Measurements from ENCODE around the gene WDR70.
A peak's percentile ranks its signal among the peaks of the same experiment; 100 is the strongest.
"Not testable (repeated sequence)": the region's sequence is repeated elsewhere in the genome, so short reads cannot be mapped to it uniquely, and the experiment has no call there.

The WDR70 gene

DNA sequence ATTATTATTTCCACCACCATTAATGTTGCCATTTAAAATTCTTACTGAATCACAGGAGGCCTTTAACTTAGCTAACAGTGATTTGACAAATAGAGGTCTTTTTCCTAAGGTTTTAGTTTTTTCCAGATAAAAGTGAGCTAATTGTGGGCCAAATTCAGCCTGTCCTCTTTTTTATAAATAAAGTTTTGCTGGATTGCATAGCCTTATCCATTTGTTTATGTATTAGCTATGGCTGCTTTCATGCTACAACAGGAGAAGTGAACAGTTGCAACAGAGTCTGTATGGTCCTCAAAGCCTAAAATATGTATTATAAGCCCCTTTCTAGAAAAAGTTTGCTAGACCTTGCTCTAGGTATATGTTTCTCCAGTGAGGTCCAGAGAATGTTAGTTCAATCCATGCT, 288.3 kb downstream of the WDR70 start:
- no peak overlapping the region for H3K4me3 ChIP-seq (ENCODE audit: low read length)

DNA sequence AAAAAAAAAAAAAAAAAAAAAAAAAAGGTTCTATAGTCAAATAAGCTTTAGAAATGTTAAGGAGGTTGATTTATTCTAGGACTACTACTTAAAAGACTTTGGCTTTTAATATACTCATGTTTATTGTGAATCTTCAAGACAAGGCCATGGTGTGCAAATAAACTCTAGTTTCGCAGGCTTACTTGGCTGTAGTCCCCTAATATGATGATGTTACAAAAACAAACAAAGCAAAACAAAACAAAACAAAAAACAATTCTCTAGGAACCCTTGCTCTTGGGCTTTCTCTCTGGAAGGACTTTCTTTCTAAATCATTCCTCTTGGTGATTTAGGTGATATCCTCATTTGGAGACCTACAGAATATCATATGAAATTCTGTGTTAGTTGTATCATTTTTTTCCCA, 288.7 kb downstream of the WDR70 start:
- H3K4ac ChIP-seq (ENCODE audit: low read depth, low read length), result no peak overlapping the region
- no peaks in the 10 kb centered on the region for H3K36me3 ChIP-seq (ENCODE audit: control insufficient read depth, insufficient read depth, low read length)
- no peak overlapping the region for H3K27ac ChIP-seq (ENCODE audit: low read depth, low read length)
- H3K27me3 ChIP-seq (ENCODE audit: insufficient read depth, low read length, poor library complexity), result no peaks in the 10 kb centered on the region
- H2BK15ac ChIP-seq (replicated peaks; ENCODE audit: low read depth), result no peak overlapping the region
- DNase-seq, result no peak
- H4K8ac ChIP-seq (ENCODE audit: low read depth, low read length), result no peak overlapping the region
- no peaks in the 10 kb centered on the region for H3K79me1 ChIP-seq (ENCODE audit: low read length)
- no peak overlapping the region for H3K18ac ChIP-seq (ENCODE audit: low read length)
- H2BK120ac ChIP-seq (ENCODE audit: low read depth, low read length), result no peak overlapping the region
- H3K4me3 ChIP-seq (ENCODE audit: low read length), result no peak overlapping the region
- H2BK5ac ChIP-seq (ENCODE audit: low read length), result no peak overlapping the region
- H3K4me2 ChIP-seq (ENCODE audit: low read length), result no peak overlapping the region
- H3K4me1 ChIP-seq (ENCODE audit: control insufficient read depth, low read depth, low read length), result peaks cover 2% of the 10 kb centered on the region
- H3K23ac ChIP-seq (ENCODE audit: low read length), result no peak overlapping the region
- WGBS (ENCODE audit: extremely low coverage, insufficient coverage, low lambda C conversion rate), result no CpG with 5 or more reads among the region's 1 CpG
- no peak overlapping the region for H4K5ac ChIP-seq (ENCODE audit: low read length)
- no peak overlapping the region for H3K9ac ChIP-seq (ENCODE audit: low read length)
- no peak overlapping the region for H3K56ac ChIP-seq (ENCODE audit: low read length)
- no peak overlapping the region for H2AK5ac ChIP-seq (ENCODE audit: low read length)
- H3K79me2 ChIP-seq (ENCODE audit: control insufficient read depth, insufficient read depth, low read length), result no peaks in the 10 kb centered on the region

More for the DNA sequence above, 288.3 kb downstream of the WDR70 start:
- Histone ChIP-seq H2BK5ac (ENCODE audit: low read length) (no peak overlapping the region), H3K4me2 (ENCODE audit: low read length) (no peak overlapping the region), H3K79me1 (ENCODE audit: low read length) (no peaks in the 10 kb centered on the region), H2BK120ac (ENCODE audit: low read depth, low read length) (no peak overlapping the region), H3K4ac (ENCODE audit: low read depth, low read length) (no peak overlapping the region), H3K9ac (ENCODE audit: low read length) (no peak overlapping the region), H4K8ac (ENCODE audit: low read depth, low read length) (no peak overlapping the region), H3K4me1 (ENCODE audit: control insufficient read depth, low read depth, low read length) (peaks cover 2% of the 10 kb centered on the region), H2AK5ac (ENCODE audit: low read length) (no peak overlapping the region), H3K18ac (ENCODE audit: low read length) (no peak overlapping the region), H4K5ac (ENCODE audit: low read length) (no peak overlapping the region), H3K36me3 (ENCODE audit: control insufficient read depth, insufficient read depth, low read length) (no peaks in the 10 kb centered on the region), H3K79me2 (ENCODE audit: control insufficient read depth, insufficient read depth, low read length) (no peaks in the 10 kb centered on the region), H2BK15ac (replicated peaks; ENCODE audit: low read depth) (no peak overlapping the region), H3K27me3 (ENCODE audit: insufficient read depth, low read length, poor library complexity) (no peaks in the 10 kb centered on the region), H3K56ac (ENCODE audit: low read length) (no peak overlapping the region), H3K27ac (ENCODE audit: low read depth, low read length) (no peak overlapping the region), H3K23ac (ENCODE audit: low read length) (no peak overlapping the region)
- DNase-seq, result no peak

DNA sequence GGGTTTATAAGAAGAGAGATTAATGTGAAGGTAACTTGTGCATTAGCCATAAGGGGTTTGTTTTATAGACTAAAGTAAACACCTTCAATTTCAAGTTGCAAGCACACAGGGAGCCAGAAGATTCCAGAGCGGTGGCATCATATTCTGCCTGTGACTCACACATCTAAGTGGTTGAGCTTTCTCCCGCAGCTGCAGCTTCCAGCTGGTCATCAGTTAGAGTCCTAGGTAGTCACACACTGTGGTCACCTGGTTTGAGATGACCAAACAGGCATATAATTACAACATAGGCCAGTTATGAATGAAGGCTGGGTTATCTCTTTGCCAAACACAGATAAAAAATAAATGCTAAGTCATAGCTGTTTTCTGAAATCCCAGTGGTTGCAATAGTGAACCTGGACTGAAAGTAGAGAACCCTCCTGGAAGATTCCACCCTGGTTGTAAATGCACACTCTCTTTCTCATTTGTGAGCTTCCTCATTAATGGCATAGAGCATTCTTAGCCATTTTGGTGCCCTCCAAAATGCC, 289.5 kb downstream of the WDR70 start:
- no peak overlapping the region for H3K4me3 ChIP-seq (ENCODE audit: low read length)
- no peak overlapping the region for H3K56ac ChIP-seq (ENCODE audit: low read length)
- no peak overlapping the region for H2AK5ac ChIP-seq (ENCODE audit: low read length)
- H2BK120ac ChIP-seq (ENCODE audit: low read depth, low read length), result no peak overlapping the region
- whole genome bisulfite sequencing (ENCODE audit: extremely low coverage, insufficient coverage, low lambda C conversion rate), result no CpG with 5 or more reads among the region's 2 CpGs
- H3K18ac ChIP-seq (ENCODE audit: low read length), result no peak overlapping the region
- H3K23ac ChIP-seq (ENCODE audit: low read length), result no peak overlapping the region
- H4K5ac ChIP-seq (ENCODE audit: low read length), result no peak overlapping the region
- no peaks in the 10 kb centered on the region for H3K4me1 ChIP-seq (ENCODE audit: control insufficient read depth, low read depth, low read length)
- no peaks in the 10 kb centered on the region for H3K27me3 ChIP-seq (ENCODE audit: insufficient read depth, low read length, poor library complexity)
- no peaks in the 10 kb centered on the region for H3K79me2 ChIP-seq (ENCODE audit: control insufficient read depth, insufficient read depth, low read length)
- H3K27ac ChIP-seq (ENCODE audit: low read depth, low read length), result no peak overlapping the region
- H3K36me3 ChIP-seq (ENCODE audit: control insufficient read depth, insufficient read depth, low read length), result no peaks in the 10 kb centered on the region
- H3K4ac ChIP-seq (ENCODE audit: low read depth, low read length), result no peak overlapping the region
- no peak overlapping the region for H3K4me2 ChIP-seq (ENCODE audit: low read length)
- H2BK15ac ChIP-seq (replicated peaks; ENCODE audit: low read depth), result no peak overlapping the region
- peak; percentile 93 for DNase-seq
- no peaks in the 10 kb centered on the region for H3K79me1 ChIP-seq (ENCODE audit: low read length)
- H2BK5ac ChIP-seq (ENCODE audit: low read length), result no peak overlapping the region
- H4K8ac ChIP-seq (ENCODE audit: low read depth, low read length), result no peak overlapping the region
- no peak overlapping the region for H3K9ac ChIP-seq (ENCODE audit: low read length)

DNA sequence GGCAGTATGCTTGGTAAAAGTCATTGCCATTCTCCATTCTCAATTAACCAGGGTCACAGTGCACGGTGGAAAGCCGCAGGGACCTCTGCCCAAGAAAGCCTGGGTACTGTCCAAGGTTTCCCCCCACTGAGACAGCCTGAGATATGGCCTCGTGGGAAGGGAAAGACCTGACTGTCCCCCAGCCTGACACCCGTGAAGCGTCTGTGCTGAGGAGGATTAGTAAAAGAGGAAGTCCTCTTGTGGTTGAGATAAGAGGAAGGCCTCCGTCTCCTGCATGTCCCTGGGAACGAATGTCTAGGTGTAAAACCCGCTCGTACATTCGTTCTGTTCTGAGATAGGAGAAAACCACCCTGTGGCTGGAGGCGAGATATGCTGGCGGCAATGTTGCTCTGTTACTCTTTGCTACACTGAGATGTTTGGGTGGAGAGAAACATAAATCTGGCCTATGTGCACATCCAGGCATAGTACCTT, 293.0 kb downstream of the WDR70 start:
- peak; percentile 76 for DNase-seq
- not testable (repeated sequence) for H2BK15ac ChIP-seq (replicated peaks; ENCODE audit: low read depth); H3K18ac ChIP-seq (ENCODE audit: low read length); H3K4me2 ChIP-seq (ENCODE audit: low read length); H2BK5ac ChIP-seq (ENCODE audit: low read length); H3K4ac ChIP-seq (ENCODE audit: low read depth, low read length); H3K27ac ChIP-seq (ENCODE audit: low read depth, low read length); H2BK120ac ChIP-seq (ENCODE audit: low read depth, low read length); H3K27me3 ChIP-seq (ENCODE audit: insufficient read depth, low read length, poor library complexity); H3K9ac ChIP-seq (ENCODE audit: low read length); H3K79me2 ChIP-seq (ENCODE audit: control insufficient read depth, insufficient read depth, low read length); H3K4me1 ChIP-seq (ENCODE audit: control insufficient read depth, low read depth, low read length); H3K56ac ChIP-seq (ENCODE audit: low read length); H2AK5ac ChIP-seq (ENCODE audit: low read length); H3K4me3 ChIP-seq (ENCODE audit: low read length); H4K5ac ChIP-seq (ENCODE audit: low read length); H3K79me1 ChIP-seq (ENCODE audit: low read length); H3K36me3 ChIP-seq (ENCODE audit: control insufficient read depth, insufficient read depth, low read length); H3K23ac ChIP-seq (ENCODE audit: low read length); H4K8ac ChIP-seq (ENCODE audit: low read depth, low read length)
- WGBS (ENCODE audit: extremely low coverage, insufficient coverage, low lambda C conversion rate), result no CpG with 5 or more reads among the region's 12 CpGs

GRCh38 chr5:37674361-37674760, 295.2 kb downstream of the WDR70 start:
- H3K36me3 ChIP-seq (ENCODE audit: control insufficient read depth, insufficient read depth, low read length); H4K8ac ChIP-seq (ENCODE audit: low read depth, low read length); H3K79me2 ChIP-seq (ENCODE audit: control insufficient read depth, insufficient read depth, low read length); H2BK5ac ChIP-seq (ENCODE audit: low read length); H3K27me3 ChIP-seq (ENCODE audit: insufficient read depth, low read length, poor library complexity); H3K27ac ChIP-seq (ENCODE audit: low read depth, low read length); H2AK5ac ChIP-seq (ENCODE audit: low read length); H2BK15ac ChIP-seq (replicated peaks; ENCODE audit: low read depth); H3K4ac ChIP-seq (ENCODE audit: low read depth, low read length); H3K9ac ChIP-seq (ENCODE audit: low read length); H4K5ac ChIP-seq (ENCODE audit: low read length); H3K18ac ChIP-seq (ENCODE audit: low read length); H3K79me1 ChIP-seq (ENCODE audit: low read length); H3K4me1 ChIP-seq (ENCODE audit: control insufficient read depth, low read depth, low read length); H2BK120ac ChIP-seq (ENCODE audit: low read depth, low read length); H3K56ac ChIP-seq (ENCODE audit: low read length); DNase-seq; H3K4me3 ChIP-seq (ENCODE audit: low read length); H3K23ac ChIP-seq (ENCODE audit: low read length); H3K4me2 ChIP-seq (ENCODE audit: low read length): not testable (repeated sequence)
- WGBS (ENCODE audit: extremely low coverage, insufficient coverage, low lambda C conversion rate), result no CpG with 5 or more reads among the region's 6 CpGs

DNA sequence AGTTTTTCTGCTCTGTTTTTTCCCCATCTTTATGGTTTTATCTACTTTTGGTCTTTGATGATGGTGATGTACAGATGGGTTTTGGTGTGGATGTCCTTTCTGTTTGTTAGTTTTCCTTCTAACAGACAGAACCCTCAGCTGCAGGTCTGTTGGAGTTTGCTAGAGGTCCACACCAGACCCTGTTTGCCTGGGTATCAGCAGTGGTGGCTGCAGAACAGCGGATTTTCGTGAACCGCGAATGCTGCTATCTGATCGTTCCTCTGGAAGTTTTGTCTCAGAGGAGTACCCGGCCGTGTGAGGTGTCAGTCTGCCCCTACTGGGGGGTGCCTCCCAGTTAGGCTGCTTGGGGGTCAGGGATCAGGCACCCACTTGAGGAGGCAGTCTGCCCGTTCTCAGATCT, 300.2 kb downstream of the WDR70 start:
- H3K79me2 ChIP-seq (ENCODE audit: control insufficient read depth, insufficient read depth, low read length); H3K4me3 ChIP-seq (ENCODE audit: low read length); H3K36me3 ChIP-seq (ENCODE audit: control insufficient read depth, insufficient read depth, low read length); H3K9ac ChIP-seq (ENCODE audit: low read length); H3K4me1 ChIP-seq (ENCODE audit: control insufficient read depth, low read depth, low read length); H2BK5ac ChIP-seq (ENCODE audit: low read length); H2BK15ac ChIP-seq (replicated peaks; ENCODE audit: low read depth); H3K79me1 ChIP-seq (ENCODE audit: low read length); H2BK120ac ChIP-seq (ENCODE audit: low read depth, low read length); H3K27me3 ChIP-seq (ENCODE audit: insufficient read depth, low read length, poor library complexity); H3K18ac ChIP-seq (ENCODE audit: low read length); H4K8ac ChIP-seq (ENCODE audit: low read depth, low read length); H3K56ac ChIP-seq (ENCODE audit: low read length); H3K4ac ChIP-seq (ENCODE audit: low read depth, low read length); H4K5ac ChIP-seq (ENCODE audit: low read length); H3K23ac ChIP-seq (ENCODE audit: low read length); DNase-seq; H3K27ac ChIP-seq (ENCODE audit: low read depth, low read length); H2AK5ac ChIP-seq (ENCODE audit: low read length); H3K4me2 ChIP-seq (ENCODE audit: low read length): not testable (repeated sequence)
- WGBS (ENCODE audit: extremely low coverage, insufficient coverage, low lambda C conversion rate), result no CpG with 5 or more reads among the region's 8 CpGs
